DOHH2 (cell line): ENCODE results near the gene MICAL1.

Experiments used
- H3F3A ChIP-seq: fragments of 200-600 bp; sonication (generic), shearing (Covaris generic); 2 replicates; pipeline ENCODE4 v1.6.0; 2016; ENCODE audit warnings: antibody characterized with exemption, mild to moderate bottlenecking; ENCODE audit not compliant: control insufficient read depth, insufficient read depth
- H3K27ac ChIP-seq: fragments of 200-600 bp; sonication (generic); 2 replicates; pipeline ENCODE4 v1.5.1; 2014; ENCODE audit warnings: low read depth, mild to moderate bottlenecking, low read length, moderate library complexity
- H3K27me3 ChIP-seq: fragments of 200-600 bp; sonication (generic); 2 replicates; pipeline ENCODE4 v1.6.1; 2014; ENCODE audit warnings: mild to moderate bottlenecking, low read length, mixed read lengths; ENCODE audit not compliant: control insufficient read depth
- H3K36me3 ChIP-seq: fragments of 200-600 bp; sonication (generic); 2 replicates; pipeline ENCODE4 v1.6.1; 2014; ENCODE audit warnings: mild to moderate bottlenecking, low read length, moderate library complexity, mixed read lengths; ENCODE audit not compliant: control insufficient read depth
- H3K4me1 ChIP-seq: fragments of 200-600 bp; sonication (generic); 2 replicates; pipeline ENCODE4 v1.6.1; 2014; ENCODE audit warnings: mild to moderate bottlenecking, low read length, mixed read lengths; ENCODE audit not compliant: control insufficient read depth
- H3K4me2 ChIP-seq: fragments of 200-600 bp; sonication (generic); 2 replicates; pipeline ENCODE4 v1.6.0; 2014; ENCODE audit warnings: mild to moderate bottlenecking, low read length, moderate library complexity
- H3K4me3 ChIP-seq: fragments of 200-600 bp; sonication (generic); 2 replicates; pipeline ENCODE4 v1.5.1; 2014; ENCODE audit warnings: mild to moderate bottlenecking, low read length, mixed read lengths
- H3K79me2 ChIP-seq: fragments of 200-600 bp; sonication (generic); 2 replicates; pipeline ENCODE4 v1.6.1; 2014; ENCODE audit warnings: mild to moderate bottlenecking, low read length, mixed read lengths; ENCODE audit not compliant: control insufficient read depth
- H3K9me2 ChIP-seq: fragments of 200-600 bp; sonication (generic); replicated peaks from 2 replicates; pipeline ENCODE4 v1.6.1; 2014; ENCODE audit warnings: mild to moderate bottlenecking, low read length, mixed read lengths; ENCODE audit not compliant: control insufficient read depth
- H3K9me3 ChIP-seq: fragments of 200-600 bp; sonication (generic); 2 replicates; pipeline ENCODE4 v1.6.1; 2014; ENCODE audit warnings: antibody characterized with exemption, low read length, mixed read lengths; ENCODE audit not compliant: control insufficient read depth, insufficient read depth
- H4K20me1 ChIP-seq: fragments of 200-600 bp; sonication (generic); 2 replicates; pipeline ENCODE4 v1.6.0; 2014; ENCODE audit warnings: low read depth, mild to moderate bottlenecking, antibody characterized with exemption, low read length, moderate library complexity; ENCODE audit not compliant: control insufficient read depth, insufficient read depth
- EZH2phosphoT487 ChIP-seq: fragments of 200-600 bp; sonication (generic); IDR thresholded peaks from 2 replicates; pipeline ENCODE4 v1.6.1; 2017; ENCODE audit warnings: borderline replicate concordance, mild to moderate bottlenecking, antibody characterized with exemption, low read length, moderate library complexity, mixed read lengths
- TF ChIP-seq, protein P1 (sequence below): fragments of 200-600 bp; sonication (generic); IDR thresholded peaks from one replicate; pipeline ENCODE4 v1.5.1; 2014; ENCODE audit warnings: antibody characterized with exemption, mild to moderate bottlenecking, low read depth, low read length; ENCODE audit not compliant: poor library complexity, severe bottlenecking

MICAL1 gene

DNA sequence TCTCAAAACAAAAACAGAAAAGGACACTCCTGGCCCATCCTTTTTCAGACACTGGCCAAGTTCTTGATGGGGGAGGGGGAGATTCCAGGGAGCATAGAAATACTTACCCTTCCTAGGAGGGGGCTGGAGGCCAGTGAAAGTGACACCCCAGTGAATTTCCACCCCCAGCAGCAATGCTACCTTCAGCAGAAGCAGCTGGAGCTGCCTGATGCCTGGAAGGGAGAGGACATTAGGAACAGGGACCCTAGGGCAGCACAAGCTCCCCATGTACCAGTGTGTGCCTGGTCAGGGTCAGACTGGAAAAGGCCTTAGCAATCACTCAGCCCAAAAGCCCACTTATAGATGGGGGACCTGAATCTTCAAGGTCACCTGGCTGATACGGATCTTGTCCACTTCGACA is 2.4 kb downstream of the MICAL1 start:
- Histone ChIP-seq H3K4me2 (peak overlapping the region; percentile 84), H3K4me1 (peaks cover 70% of the 10 kb centered on the region), H3K79me2 (peaks cover 23% of the 10 kb centered on the region), H3K27me3 (no peaks in the 10 kb centered on the region), H3K9me3 (no peaks in the 10 kb centered on the region), H4K20me1 (no peaks in the 10 kb centered on the region), H3K9me2 (no peaks in the 10 kb centered on the region), H3K36me3 (peaks cover 42% of the 10 kb centered on the region), H3K27ac (no peak overlapping the region), H3F3A (peaks cover 21% of the 10 kb centered on the region), H3K4me3 (no peak overlapping the region; the same call in 1 of the 2 replicates)
- TF ChIP-seq EZH2phosphoT487 = no peak
- TF ChIP-seq, protein P1, sequence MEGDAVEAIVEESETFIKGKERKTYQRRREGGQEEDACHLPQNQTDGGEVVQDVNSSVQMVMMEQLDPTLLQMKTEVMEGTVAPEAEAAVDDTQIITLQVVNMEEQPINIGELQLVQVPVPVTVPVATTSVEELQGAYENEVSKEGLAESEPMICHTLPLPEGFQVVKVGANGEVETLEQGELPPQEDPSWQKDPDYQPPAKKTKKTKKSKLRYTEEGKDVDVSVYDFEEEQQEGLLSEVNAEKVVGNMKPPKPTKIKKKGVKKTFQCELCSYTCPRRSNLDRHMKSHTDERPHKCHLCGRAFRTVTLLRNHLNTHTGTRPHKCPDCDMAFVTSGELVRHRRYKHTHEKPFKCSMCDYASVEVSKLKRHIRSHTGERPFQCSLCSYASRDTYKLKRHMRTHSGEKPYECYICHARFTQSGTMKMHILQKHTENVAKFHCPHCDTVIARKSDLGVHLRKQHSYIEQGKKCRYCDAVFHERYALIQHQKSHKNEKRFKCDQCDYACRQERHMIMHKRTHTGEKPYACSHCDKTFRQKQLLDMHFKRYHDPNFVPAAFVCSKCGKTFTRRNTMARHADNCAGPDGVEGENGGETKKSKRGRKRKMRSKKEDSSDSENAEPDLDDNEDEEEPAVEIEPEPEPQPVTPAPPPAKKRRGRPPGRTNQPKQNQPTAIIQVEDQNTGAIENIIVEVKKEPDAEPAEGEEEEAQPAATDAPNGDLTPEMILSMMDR = no peak

DNA sequence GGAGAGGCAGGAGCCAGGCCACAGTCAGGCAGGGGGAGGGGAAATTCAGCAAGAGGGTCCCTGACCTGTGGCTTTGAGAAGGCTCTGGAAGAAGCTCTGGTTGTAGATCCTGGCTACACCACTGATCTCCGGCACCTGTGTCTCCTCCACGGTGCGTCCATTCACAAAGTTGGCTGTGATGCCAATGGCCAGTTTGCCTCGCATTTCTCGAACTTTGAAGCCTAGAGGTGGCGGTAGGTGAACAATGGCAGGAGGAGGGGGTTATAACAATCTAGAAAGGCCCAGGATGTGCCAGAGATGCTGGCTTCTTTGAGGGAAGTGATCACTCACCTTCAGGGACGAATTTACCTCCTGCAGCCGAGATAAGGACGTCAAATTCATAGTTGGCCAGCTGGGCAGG is 3.4 kb downstream of the MICAL1 start:
- no peak overlapping the region; the same call in 1 of the 2 replicates for H3K27ac ChIP-seq
- peaks cover 23% of the 10 kb centered on the region for H3K79me2 ChIP-seq
- peaks cover 11% of the 10 kb centered on the region; the same call in 1 of the 2 replicates for H3F3A ChIP-seq
- TF ChIP-seq, protein P1 = no peak
- TF ChIP-seq EZH2phosphoT487 = no peak
- H3K4me2 ChIP-seq = no peak overlapping the region
- H3K36me3 ChIP-seq = peaks cover 44% of the 10 kb centered on the region
- no peak overlapping the region for H3K4me3 ChIP-seq
- H3K27me3 ChIP-seq = no peaks in the 10 kb centered on the region
- H3K9me3 ChIP-seq = no peaks in the 10 kb centered on the region
- H3K9me2 ChIP-seq = no peaks in the 10 kb centered on the region
- H4K20me1 ChIP-seq = no peaks in the 10 kb centered on the region
- peaks cover 67% of the 10 kb centered on the region for H3K4me1 ChIP-seq

GRCh38 chr6:109451376-109451775 is 4.2 kb downstream of the MICAL1 start:
- H3K4me1 ChIP-seq = peaks cover 58% of the 10 kb centered on the region
- no peak for TF ChIP-seq EZH2phosphoT487
- TF ChIP-seq, protein P1 = no peak
- no peak overlapping the region for H3K4me2 ChIP-seq

GRCh38 chr6:109450801-109451200 is 4.8 kb downstream of the MICAL1 start:
- no peaks in the 10 kb centered on the region for H3K27me3 ChIP-seq
- peaks cover 55% of the 10 kb centered on the region for H3K4me1 ChIP-seq
- no peaks in the 10 kb centered on the region for H3K9me2 ChIP-seq
- H3K27ac ChIP-seq = no peak overlapping the region
- no peak overlapping the region for H3K4me3 ChIP-seq
- H3K79me2 ChIP-seq = peaks cover 14% of the 10 kb centered on the region
- peaks cover 55% of the 10 kb centered on the region for H3K36me3 ChIP-seq
- 0 out of 2 replicates have a peak, but pooled peaks cover 5% of the 10 kb centered on the region for H3F3A ChIP-seq
- H3K9me3 ChIP-seq = no peaks in the 10 kb centered on the region
- no peaks in the 10 kb centered on the region for H4K20me1 ChIP-seq
- no peak overlapping the region for H3K4me2 ChIP-seq
- TF ChIP-seq EZH2phosphoT487 = no peak
- TF ChIP-seq, protein P1 = no peak

More at GRCh38 chr6:109451376-109451775, 4.2 kb downstream of the MICAL1 start:
- H4K20me1 ChIP-seq = no peaks in the 10 kb centered on the region
- peaks cover 50% of the 10 kb centered on the region for H3K36me3 ChIP-seq
- H3K79me2 ChIP-seq = peaks cover 15% of the 10 kb centered on the region
- H3K27me3 ChIP-seq = no peaks in the 10 kb centered on the region
- no peak overlapping the region for H3K4me3 ChIP-seq
- H3K9me2 ChIP-seq = no peaks in the 10 kb centered on the region
- H3F3A ChIP-seq = 0 out of 2 replicates have a peak, but pooled peaks cover 6% of the 10 kb centered on the region
- H3K27ac ChIP-seq = no peak overlapping the region
- H3K9me3 ChIP-seq = no peaks in the 10 kb centered on the region
